NCI-H2107 treated with DMSO at 0.1 percent for 48 hours (cell line): ENCODE measurements around the gene PYGB.

ENCODE experiments used
- DNase-seq: peaks from one replicate; lab custom pipeline; 2025; ENCODE audit not compliant: unreplicated experiment; lab: John Stamatoyannopoulos, UW

The PYGB gene

GRCh38 chr20:25247956-25248785 lies at the start of gene PYGB:
TSS of gene PYGB (plus strand) at chr20:25248085. CDS start at chr20:25248179, 94 bp downstream.
- DNase-seq = no peak

- DNase-seq = no peak
Measured at GRCh38 chr20:25198663-25199383, 49.1 kb upstream of the PYGB start.

- no peak for DNase-seq
Measured at GRCh38 chr20:25199473-25200260, 48.2 kb upstream of the PYGB start.

GRCh38 chr20:25203089-25203488 lies 44.8 kb upstream of the PYGB start:
- DNase-seq = no peak

GRCh38 chr20:25203871-25204320 lies 44.0 kb upstream of the PYGB start:
- no peak for DNase-seq

- DNase-seq = no peak
Measured at GRCh38 chr20:25204550-25205276, 43.2 kb upstream of the PYGB start.

GRCh38 chr20:25205277-25206062 lies 42.4 kb upstream of the PYGB start:
- no peak for DNase-seq

GRCh38 chr20:25206063-25206403 lies 41.9 kb upstream of the PYGB start:
- no peak for DNase-seq

GRCh38 chr20:25206548-25206947 lies 41.3 kb upstream of the PYGB start:
- no peak for DNase-seq

- no peak for DNase-seq
Measured at GRCh38 chr20:25207149-25207959, 40.5 kb upstream of the PYGB start.

- no peak for DNase-seq
Measured at GRCh38 chr20:25207960-25208534, 39.8 kb upstream of the PYGB start.

- no peak for DNase-seq
Measured at GRCh38 chr20:25209400-25209799, 38.5 kb upstream of the PYGB start.

GRCh38 chr20:25209911-25210310 lies 38.0 kb upstream of the PYGB start:
- no peak for DNase-seq

- DNase-seq = no peak
Measured at GRCh38 chr20:25211273-25211672, 36.6 kb upstream of the PYGB start.

- DNase-seq = no peak
Measured at GRCh38 chr20:25212242-25212641, 35.6 kb upstream of the PYGB start.

- DNase-seq = no peak
Measured at GRCh38 chr20:25213566-25214425, 34.1 kb upstream of the PYGB start.

GRCh38 chr20:25214426-25214790 lies 33.5 kb upstream of the PYGB start:
- DNase-seq = no peak

- no peak for DNase-seq
Measured at GRCh38 chr20:25214819-25215218, 33.1 kb upstream of the PYGB start.
